Measurements from ENCODE around the gene ST3GAL4.
"Not testable (repeated sequence)": the region's sequence is repeated elsewhere in the genome, so short reads cannot be mapped to it uniquely, and the experiment has no call there.

ST3GAL4 gene

GRCh38 chr11:126366064-126366822 is 10.8 kb downstream of the ST3GAL4 start:
- no peak for DNase-seq

- DNase-seq = not testable (repeated sequence)
These were observed 11.6 kb downstream of the ST3GAL4 start for GRCh38 chr11:126366823-126367654.

DNA sequence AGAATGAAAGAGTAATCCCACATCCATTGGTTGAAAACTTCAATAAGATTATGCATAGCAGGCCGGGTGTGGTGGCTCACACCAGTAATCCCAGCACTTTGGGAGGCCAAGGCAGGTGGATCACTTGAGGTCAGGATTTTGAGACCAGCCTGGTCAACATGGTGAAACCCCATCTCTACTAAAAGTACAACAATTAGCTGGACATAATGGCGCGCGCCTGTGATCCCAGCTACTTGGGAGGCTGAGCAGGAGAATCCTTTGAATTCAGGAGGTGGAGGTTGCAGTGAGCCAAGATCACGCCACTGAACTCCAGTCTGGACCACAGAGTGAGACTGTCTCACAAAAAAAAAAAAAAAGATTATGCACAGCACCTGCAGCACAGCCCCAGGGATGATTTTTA is 12.3 kb downstream of the ST3GAL4 start:
- not testable (repeated sequence) for DNase-seq

- DNase-seq = not testable (repeated sequence)
These were observed 13.0 kb downstream of the ST3GAL4 start for GRCh38 chr11:126368336-126369119.

GRCh38 chr11:126370016-126370415 is 14.5 kb downstream of the ST3GAL4 start:
- no peak for DNase-seq

GRCh38 chr11:126371595-126371994 is 16.1 kb downstream of the ST3GAL4 start:
- DNase-seq = no peak

DNA sequence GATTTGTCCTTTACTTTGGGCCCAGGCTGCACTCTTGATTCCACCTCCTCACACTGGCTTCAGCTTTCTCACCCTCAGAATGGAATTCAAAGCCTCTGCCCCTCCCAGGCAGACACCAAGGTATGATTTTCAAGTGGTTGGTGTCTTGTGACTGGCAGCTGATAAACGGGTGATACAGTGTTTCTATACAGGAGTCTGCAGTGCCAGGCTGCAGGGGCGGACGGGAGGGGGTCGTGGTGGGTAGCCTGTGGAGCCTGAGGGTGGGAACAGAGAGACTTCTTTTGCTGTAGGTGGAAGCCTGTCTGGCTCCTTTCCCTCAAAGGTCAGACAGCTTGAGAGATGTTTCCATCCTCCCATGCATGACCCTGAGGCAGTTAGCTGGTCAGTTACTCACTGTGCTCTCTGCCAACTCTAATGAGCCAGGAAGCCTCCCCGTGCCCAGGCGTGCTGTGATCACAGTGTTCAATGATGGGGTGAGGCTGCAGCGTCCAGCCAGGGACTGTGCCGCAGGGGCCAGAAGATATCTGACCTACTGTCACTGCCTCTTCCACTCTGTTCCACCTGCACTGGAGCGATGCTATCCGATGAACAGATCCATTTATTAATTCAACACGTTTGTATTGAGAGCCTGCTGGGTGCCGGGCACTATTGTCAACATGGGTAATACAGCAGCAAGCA is 18.0 kb downstream of the ST3GAL4 start:
- DNase-seq = not testable (repeated sequence)

GRCh38 chr11:126374562-126375300 is 19.2 kb downstream of the ST3GAL4 start:
- DNase-seq = not testable (repeated sequence)

DNA sequence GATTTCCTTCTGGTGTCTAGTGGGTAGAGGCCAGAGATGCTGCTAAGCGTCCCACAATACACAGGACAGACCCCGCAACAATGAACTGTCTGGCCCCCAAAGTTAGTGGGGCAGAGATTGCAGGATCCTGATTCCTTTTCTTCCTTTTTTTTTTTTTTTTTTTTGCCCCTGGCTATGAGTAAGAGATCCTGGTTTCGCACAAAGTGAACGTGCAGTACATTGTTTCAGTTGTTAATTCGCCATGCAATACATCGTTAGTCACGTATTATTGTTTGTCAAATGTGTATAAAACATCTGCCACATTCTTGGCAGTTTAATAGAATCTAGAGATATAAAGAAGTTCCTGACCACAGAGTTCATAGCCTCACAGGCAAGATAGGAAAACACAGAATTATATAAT is 20.2 kb downstream of the ST3GAL4 start:
- DNase-seq = no peak

DNA sequence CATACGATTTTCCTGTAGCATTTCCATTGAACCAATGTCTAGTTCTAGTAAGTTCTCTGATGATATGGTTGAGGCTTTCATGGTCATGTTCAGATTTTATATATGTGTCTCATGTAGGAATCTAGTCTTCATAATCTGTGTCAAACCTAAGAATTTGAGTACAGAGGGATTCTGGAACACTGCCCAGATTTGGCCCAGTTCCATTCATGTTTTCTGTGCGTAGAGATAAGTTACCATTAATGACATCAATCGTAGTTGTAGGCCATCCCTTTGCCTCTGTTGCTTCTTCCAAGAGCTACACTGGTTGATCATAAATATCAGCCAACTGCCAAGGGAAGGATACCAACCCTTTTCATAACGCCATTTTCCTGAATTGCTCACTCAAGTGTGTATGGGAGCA is 23.3 kb downstream of the ST3GAL4 start:
- DNase-seq = no peak

DNA sequence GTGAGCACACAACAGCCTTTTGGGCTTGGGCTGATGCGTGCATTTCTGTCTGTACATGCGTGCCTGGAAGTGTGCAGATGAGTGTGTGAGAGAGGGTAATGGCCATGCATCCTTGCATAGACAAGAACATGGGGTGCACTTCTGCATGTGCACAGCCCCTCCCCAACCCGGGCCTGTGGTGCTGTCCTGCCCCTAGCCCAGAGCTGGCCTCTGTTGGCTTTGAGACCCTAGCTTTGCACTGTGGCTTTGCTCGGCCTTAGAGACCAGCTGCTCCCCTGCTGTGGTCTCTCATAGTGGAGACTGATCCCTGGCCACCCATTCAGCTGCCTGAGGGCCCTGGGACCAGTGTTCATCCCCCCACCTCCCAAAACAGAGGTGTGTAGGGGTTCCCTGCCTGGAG is 25.4 kb downstream of the ST3GAL4 start:
- DNase-seq = no peak

- DNase-seq = not testable (repeated sequence)
These were observed 26.5 kb downstream of the ST3GAL4 start for GRCh38 chr11:126381960-126382359.

GRCh38 chr11:126382641-126383040 is 27.2 kb downstream of the ST3GAL4 start:
- not testable (repeated sequence) for DNase-seq

GRCh38 chr11:126383339-126384335 is 28.2 kb downstream of the ST3GAL4 start:
- no peak for DNase-seq

GRCh38 chr11:126384449-126385070 is 29.1 kb downstream of the ST3GAL4 start:
- DNase-seq = no peak

DNA sequence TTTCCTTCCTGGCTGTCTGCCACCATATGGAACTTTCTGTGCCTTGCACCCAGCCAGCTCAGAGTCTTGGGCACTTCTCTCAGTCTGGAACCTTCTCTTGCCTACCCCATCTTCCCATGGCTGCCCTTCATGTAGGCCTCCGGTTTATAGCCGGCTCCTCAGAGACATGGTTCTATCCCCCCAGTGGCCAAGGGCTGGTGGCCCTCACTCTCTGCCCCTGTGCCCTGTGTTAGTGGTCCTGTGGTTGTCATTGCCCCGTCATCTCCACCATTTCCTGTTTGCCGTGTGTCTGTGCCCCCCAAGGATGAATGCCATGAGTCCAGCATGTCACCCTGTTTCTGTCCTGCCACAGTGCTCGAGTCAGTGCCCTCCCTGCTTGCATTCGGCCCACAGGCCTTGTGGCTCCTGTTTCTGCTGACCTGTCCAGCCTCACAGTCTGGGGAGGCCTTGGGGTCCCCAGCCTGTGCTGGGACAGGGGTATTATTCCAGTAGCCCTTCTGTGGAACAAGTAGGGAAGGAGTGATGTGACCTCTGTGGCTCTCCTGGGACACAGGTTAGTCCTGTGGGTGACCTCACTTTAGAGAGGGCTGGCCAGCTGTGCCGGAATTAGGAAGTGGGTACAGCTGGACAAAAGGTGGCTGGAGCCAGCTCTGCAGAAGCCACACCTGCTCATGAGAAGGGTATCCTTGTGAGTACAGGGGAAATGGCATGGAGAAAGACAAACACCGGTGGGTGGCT is 30.7 kb downstream of the ST3GAL4 start:
- no peak for DNase-seq

- DNase-seq = not testable (repeated sequence)
These were observed 31.2 kb downstream of the ST3GAL4 start for GRCh38 chr11:126386729-126387071.

GRCh38 chr11:126387857-126388256 is 32.4 kb downstream of the ST3GAL4 start:
- no peak for DNase-seq

DNA sequence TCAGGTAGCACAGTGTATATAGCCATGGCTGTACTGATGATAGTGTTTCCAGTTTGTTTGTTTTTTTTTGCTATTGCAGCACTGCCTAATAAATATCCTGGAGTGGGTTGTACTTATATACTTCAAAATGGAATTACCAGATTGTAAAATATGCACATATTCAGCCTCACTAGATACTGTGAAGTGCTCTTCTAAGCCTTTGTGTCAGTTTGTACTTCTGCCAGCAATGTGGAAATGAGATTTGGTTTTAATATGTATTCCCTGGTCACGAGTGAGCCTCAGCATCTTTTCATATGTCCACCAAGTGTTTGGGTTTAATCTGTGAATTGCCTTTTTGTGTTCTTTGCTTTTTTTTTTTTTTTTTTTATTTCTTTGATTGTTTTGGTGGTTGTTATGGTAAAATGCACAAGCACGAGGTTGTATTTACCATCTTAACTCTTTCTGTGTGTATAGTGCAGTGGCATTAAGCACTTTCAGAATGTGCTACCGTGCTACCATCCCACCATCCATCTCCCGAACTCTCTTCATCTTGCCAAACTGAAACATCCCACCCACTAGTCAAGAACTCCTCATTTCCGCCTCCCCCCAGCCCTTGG is 34.9 kb downstream of the ST3GAL4 start:
- no peak for DNase-seq

Measured in stimulated activated CD4-positive, alpha-beta T cell treated with anti-CD3 and anti-CD28 coated beads, Interleukin-12 subunit alpha, Interleukin-12 subunit beta, amount 100 ng/mL, for 4 hours (primary cell).